ACHN (cell line): ENCODE results near the gene WWOX.

Experiments
- DNase-seq: peaks from one replicate; pipeline ENCODE4 v3.0.0-alpha.2; 2015
- in situ Hi-C: cut with HindIII; loops from 2 replicates; pipeline ENCODE4 v1.10.0; 2017; ENCODE audit warnings: low sequenced_read_pairs, low pct_ligation_motif_present, low pct_unique_long_range_greater_than_20kb

Gene WWOX

DNA sequence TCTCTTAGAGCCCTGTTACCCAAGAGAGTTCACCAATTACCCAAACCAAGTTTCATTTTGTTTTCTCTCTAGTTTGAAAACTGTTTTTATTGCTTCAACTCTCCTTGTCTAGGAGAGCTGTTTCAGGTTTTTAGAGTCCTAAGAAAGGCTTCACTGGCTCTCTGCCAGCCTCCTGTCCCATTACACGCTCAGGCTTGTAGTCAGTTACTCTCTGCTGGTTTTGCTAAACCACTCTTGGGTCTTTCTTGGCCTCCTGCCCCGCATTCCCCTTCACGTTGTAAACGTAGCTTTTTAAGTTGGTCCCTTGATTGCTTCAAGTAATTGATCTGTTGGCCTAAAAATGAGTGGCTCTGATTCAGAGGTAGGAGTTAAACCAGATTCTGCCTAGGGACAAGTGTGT is 972.0 kb downstream of the WWOX start:
- in situ Hi-C loops: no loop called here

DNA sequence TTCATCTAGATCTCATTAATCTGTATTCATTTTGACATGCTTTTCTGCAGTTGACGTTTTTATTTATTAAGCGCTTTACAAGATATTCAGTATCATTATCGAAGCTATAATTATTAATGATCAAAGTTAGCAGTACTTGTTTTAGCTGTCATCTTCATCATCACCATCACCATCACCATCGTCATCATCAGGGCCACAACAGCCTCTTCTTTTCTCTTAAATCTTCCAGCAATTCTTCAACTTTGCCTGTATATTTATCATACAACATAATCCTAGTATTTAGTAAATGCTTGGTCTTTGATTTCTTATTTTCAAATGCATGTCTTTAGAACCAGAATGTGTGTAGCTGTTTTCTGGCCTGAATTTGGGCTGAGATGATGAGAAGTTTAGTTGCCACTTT is 973.1 kb downstream of the WWOX start:
- in situ Hi-C loops: no loop called here
- no peak for DNase-seq

More for the DNA sequence above, 972.0 kb downstream of the WWOX start:
- DNase-seq: no peak

DNA sequence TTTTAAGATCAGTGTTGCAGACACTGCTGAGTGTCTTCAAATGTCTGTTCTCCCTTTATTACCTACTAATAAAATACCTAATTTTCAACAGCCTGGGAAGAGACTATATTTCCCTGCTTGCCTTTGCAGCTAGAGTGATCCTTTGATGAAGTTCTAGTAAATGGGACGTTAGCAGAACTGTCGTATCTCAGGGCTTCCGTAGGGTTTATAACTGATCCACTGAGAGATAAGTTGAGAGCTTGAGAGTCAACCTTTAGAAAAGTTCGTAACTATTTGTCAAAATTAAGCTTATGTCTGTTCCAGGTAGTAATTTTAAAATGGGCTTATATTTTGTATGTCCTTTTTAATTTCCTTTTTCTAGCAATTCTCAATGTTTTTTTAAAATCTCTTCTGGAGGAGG is 974.1 kb downstream of the WWOX start:
- DNase-seq: no peak
- in situ Hi-C loops: no loop called here

DNA sequence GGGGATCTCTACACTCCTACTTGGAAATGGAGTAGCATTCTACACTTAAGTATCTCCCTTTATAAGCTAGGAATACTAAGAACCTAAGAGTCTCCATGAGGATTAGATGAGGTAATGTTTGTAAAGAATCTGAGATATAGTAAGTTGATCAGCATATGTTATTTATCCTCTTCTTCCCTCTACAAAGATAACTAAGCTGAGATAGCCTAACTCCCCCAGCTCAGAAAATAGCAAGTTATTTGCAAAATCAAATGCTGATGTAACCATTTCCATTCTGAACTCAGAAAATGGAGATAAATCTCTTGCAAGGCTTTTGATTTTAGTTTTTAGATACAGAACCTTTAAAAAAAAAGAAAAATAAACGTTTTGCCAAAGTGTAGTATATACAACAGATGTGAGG is 975.1 kb downstream of the WWOX start:
- no peak for DNase-seq
- in situ Hi-C loops: no loop called here

DNA sequence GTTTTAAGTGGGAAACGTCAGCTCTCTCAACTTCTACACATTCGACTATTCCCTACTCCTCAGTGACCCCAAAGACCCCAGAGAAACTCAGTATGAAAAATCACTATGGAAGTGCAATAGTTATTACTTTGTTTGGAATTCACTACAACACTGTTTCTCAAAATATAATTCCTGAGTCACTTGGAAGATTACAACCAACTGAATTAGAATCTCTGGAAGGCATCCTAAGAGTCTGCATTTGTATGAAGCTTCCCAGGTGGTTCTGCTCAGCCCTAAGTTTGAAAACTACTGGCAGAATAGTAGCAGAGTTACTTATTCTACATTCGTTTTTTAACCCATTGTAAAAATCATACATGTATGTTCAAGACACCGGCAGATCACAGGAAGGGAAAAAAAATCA is 975.5 kb downstream of the WWOX start:
- in situ Hi-C loops: no loop called here
- no peak for DNase-seq

DNA sequence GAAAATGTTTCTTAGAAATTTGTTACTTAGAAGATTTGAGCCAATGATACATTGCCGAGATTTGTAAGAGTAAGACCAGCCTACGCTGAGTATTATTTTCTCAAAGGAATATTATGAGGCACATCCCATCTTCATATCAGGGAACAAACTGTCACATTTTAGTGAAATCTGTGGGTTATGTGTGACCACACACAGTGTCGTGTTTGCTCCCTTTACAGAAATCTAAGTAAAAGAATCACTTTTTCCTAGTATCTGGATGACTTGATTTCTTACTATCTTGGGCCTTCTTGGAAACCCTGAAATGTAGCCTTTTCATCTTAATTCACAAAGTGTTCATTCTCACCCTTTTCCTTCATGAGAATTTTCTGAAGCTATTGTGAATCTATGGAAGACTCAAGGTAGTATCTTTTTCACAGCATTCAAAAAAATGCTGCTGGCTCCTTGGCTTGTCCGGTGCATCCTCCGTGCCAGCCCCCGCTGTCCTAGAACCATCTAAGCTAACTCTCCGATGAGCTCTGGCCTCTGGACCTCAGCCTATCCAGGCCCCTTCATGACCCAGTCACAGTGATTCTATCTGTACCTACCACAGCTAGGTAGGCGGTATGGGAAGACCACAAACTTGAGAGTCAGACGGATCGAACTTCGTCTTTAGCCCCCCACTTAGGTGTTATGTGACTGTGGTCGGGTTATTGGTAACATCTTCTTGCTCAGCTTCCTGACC is 976.8 kb downstream of the WWOX start:
- no peak for DNase-seq
- in situ Hi-C loops: no loop called here

DNA sequence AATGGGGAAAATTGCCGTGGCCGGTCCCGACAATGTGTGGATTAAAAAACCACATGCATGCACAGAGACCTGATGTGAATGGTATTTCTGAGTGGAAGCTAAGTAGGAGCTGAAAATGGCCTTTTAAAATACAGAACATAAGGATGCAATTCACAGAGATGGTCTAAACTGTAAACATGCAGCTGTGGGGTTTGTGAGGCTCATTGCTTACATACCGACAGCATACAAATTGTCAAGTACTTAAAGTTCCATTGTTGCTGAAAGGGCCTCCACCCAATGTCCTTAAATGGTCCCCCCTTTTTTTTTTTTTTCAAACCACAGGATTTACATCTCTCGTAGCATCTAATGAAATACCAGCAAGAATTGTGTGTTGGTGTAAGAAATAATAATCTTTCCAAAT is 977.9 kb downstream of the WWOX start:
- in situ Hi-C loops: no loop called here
- DNase-seq: no peak

DNA sequence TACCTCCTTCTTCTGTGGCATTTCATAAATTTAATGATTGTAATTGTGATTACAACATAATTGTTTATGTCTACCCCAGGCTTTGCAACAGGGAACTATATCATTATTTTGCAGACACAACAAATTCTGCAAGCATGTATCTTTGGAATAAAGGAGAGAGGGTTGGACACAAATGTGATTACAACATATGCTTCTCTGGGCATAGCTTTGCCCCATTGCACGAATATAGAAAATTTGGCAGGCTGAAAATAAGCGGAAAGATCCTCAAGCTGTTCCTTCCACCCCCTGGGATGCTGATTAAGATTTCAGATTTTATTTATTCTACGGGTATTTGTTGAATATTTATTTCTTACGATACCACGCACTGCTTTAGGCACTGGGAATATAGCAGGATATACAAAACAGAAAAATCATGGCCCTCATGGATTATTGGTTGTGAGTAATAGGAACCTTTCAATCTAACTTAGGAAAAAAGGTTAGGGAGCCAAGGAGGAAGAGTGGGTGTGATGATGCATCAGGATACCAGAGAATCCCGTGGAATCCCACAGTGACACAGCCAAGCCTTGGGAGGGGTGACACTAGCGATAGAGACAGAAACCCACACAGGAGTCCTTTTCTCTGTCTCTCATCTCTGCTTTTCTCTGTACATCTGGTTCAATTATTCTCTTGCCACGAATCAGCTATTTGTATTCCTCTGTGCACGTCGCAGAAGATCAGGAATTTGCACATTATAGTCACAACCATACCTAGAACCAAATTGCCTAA is 980.4 kb downstream of the WWOX start:
- no peak for DNase-seq
- in situ Hi-C loops: no loop called here

DNA sequence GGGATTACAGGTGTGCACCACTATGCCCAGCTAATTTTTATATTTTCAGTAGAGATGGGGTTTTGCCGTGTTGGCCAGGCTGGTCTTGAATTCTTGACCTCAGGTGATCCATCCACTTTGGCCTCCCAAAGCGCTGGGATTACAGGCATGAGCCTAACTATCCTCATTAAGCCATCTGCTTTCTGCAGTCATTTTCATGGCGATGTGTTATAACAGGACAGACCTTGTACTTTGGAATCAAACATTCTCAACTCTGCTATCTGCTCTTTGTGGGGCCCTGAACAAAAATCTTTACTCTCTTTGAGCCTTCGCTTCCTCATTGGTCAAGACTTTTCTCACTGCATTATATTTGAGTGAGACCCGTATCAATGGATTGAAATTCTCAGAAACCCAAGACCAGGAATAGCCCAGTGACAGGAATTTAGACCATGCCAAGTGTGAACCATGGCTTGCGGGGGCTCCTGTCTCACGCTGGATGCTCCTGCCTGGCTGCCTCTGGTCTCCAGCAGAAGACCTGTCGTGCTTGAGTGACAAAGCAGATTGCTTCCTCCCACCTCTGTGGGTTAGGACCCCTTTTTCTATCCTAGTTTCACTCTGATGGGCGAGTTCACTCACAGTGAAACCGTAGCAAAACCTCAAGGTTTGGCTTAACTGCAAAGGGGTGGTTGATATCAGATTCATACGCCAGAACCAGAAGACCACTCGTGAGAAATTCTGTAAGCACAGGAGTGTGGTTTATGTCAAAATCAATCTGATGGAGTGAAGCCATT is 982.0 kb downstream of the WWOX start:
- no peak for DNase-seq
- in situ Hi-C loops: no loop called here

DNA sequence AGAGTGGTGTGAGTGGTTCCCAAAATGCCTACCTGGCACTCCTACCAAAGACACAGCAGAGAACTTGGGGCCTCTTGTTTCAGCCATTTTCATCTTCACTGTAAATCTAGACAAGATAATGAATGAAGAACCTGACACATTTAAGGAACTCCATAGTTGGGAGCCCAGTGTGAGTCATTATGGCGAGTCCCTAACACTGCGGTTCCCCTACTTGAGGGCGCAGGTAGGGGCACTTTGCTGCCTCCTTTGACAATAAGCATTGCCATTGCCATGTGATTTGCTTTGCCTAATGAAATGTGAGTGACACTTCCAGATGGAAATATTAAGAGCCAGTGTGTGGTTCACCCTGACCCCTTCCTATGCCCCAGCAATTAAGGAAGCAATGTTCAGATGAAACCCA is 983.5 kb downstream of the WWOX start:
- DNase-seq: no peak
- in situ Hi-C loops: no loop called here

DNA sequence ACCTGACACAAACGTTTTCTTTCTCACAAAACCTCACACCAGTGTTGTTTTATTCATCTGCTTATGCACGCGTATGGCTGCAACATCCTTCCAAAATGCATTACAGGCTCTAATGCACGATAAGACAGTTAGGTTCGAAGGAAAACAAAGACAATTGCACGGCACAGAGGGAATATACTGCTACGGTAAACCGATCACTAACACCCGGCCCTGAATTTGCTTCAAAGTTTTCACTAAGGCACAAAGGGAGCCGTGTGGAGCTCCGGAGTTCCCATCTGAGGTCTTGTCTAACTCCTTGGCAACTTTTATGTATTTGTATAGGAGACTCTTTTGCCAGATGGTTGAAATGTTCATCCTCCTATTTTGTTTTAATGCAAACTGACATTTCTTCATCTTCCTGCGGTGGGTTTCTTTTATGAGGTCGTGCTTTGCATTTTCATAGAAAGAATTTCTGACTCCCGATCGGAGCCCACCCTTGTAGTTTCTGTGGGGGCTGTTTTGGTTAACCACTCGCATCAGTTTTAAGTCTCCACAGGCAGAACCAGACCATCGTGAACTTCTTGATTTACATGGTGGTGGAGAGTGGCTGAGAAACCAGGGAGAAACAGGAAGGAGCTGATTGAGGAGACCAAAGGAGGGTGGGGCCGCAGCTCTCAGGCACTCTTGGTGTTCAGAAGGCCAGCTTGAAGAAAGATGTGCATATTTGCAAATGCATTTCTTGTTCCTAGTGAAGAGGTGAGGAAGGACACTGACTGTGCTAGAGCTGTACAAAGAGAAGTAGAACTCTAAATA is 984.2 kb downstream of the WWOX start:
- no peak for DNase-seq
- in situ Hi-C loops: no loop called here

DNA sequence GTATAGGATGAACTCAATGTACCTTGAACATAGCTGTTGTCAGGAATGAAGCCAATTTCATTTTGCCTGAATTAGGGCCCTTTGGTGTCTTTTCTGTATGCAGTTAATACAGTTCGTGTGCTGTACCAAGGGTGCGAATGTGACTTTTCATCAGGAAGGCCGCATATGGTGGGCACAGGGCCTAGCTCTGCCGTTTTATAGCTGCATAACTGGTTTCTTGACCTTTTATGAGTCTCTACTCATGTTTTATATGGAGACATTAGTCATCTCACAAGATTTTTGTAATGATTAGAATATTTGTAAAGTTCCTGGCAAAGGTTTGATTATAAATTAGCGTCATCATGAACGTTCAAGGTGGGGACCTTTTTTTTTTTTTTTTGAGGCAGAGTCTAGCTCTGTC is 989.5 kb downstream of the WWOX start:
- no peak for DNase-seq

DNA sequence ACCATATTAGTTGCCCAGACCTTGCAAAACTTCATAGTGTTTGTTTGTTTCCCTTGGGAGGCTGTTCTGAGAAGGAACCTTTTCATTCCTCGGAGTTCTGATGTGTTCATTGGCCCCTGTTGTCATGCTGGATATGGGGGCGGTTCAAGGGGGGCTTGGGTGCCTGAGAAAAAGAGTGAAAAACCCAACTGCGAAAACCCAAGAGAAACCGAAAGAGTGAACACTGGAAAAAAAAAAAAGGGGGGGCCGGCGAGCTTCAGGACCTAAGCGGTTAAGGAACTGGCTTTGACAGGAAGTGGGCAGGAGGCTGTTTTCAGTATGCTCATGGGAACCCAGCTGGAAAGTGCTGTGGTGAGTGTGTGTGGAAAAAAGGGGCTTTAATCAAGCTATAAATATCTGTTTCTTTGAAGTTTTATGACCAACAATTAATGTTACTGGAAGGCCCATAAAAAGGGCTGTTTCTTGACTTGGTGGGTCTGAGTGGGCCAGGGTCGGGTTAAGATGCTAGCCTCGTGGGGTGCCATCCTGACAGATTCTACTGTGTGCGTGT is 990.4 kb downstream of the WWOX start:
- in situ Hi-C loops: no loop called here
- DNase-seq: no peak

More for the DNA sequence above, 989.5 kb downstream of the WWOX start:
- in situ Hi-C loops: no loop called here

DNA sequence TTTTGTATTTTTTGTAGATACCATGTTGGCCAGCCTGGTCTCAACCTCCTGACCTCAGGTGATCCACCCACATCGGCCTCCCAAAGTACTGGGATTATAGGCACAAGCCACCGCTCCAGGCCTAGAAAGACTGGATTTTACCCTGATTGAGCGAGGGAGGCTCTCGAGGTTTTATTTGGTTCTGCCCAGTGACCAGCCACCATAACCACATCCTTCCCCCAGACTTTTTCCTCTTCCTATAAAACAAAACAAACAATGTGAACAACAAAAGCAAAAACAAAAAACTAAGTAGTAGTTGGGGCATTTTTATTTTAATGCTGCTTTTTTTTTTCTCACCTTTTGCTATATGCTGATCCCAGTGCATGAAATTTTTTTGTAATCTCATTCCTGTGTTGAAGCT is 991.5 kb downstream of the WWOX start:
- in situ Hi-C loops: no loop called here
- DNase-seq: no peak

DNA sequence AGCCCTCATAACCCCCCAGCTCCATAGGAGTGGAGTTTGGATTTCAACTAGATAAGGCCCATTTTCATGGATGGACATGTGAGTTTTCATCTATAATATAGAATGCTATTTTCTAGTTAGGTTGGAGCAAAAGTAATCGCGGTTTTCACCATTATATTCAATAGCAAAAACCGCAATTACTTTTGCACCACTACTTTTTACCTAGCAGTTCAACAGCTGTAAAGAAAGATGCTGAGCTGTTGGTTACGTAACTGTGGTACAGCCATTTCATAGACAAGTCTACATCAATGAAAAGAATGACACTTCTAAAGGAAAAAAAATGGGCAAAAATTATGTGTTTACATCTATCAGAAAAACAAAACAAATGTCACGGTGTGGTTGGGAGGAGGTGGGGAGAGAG is 993.4 kb downstream of the WWOX start:
- in situ Hi-C loops: no loop called here
- DNase-seq: no peak

DNA sequence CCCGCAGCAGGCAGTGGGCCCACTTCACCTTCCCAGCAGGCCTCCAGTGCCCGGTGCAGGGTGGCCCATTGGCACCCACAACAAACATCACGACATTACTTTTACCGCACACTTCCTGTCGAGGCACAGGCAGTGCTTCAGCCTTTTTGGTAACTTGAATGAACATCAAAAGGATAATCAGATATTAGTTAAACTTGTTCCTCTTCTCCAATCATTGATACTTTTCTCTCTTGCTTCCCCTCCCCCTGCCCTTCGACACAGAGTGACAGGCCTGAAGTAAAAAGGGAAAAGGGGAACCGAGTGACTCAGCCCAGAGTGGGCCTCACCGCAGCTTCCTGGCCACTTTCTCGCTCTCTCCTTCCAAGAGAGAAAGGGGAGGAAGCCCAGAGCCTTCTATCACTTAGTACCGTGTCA is 994.1 kb downstream of the WWOX start:
- in situ Hi-C loops: no loop called here
- DNase-seq: no peak

DNA sequence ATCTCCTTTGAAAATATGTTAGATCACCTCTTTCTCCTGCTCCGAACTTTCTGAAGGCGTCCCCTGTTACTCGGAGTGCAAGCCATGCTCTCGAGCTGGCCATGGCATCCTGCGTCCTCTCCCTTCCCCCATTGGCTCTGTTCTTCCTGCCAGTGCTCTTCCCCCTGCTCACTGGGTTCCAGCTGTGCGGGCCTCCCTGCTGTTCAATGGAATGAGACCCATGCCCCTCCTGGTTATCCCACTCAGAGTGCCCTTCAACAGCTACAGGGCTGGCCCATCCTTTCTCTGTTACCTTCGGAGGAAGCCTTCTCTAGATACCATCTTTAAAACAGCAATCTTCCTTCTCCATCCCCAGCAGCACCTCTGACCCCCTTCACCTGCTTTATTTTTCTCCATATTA is 996.8 kb downstream of the WWOX start:
- in situ Hi-C loops: no loop called here

DNA sequence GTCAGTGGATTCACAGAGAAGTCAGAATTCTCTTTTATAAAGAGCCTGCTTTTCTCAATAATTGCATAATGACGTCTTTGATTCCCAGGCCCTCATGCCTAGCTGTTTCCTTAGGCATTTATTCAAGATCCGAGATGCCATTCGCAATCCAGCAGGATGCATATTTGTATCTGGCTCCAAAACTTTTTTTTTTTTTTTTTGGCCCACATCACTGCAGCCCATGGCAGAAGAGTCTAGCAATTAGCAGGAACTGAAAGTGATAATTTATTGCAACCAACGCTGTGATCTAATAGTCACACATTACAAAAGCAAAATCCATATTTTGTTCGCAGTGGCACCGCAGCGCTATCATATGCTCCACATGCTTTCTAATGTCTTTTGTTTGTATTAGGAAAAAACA is 997.7 kb downstream of the WWOX start:
- DNase-seq: no peak
- in situ Hi-C loops: no loop called here

More for the DNA sequence above, 996.8 kb downstream of the WWOX start:
- DNase-seq: no peak
